ENCODE measurements around the gene ABCF1.
A peak's percentile ranks its signal among the peaks of the same experiment; 100 is the strongest.

Gene ABCF1

DNA sequence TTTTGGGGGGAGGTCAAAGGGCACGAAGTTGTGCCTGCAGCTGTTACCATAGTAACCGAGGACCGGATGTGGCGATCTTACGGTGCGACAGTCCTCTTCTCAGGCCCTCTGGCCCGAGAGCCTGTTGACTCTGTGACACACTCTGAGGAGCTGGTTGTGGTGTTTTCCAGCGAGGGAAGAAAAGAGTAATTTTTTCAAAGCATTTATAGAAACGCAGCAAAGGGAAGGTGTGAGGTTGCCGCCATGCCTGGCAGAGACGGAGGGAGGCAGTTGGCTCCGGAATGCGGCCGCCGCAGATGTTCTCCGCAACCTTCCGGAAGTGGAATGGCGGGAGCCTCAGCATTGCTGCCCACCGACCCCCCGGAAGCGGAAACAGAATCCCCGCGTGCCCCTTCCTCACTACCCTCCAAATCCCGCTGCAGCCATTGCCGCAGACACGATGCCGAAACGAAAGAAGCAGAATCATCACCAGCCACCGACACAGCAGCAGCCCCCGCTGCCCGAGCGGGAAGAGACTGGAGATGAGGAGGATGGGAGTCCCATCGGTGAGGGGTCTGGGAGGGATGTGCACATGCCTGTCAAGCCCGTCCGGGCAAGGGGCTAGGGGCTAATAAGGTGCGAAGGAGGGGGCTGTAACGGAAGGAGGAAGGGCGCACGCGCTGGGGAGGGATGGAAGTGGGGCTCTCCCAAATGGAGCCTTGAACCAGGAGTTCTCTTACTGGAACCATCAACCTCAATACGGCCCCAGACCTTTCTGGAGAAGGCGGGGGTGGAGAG lies 14.1 kb upstream of the ABCF1 start, which contains the start of gene PRR3:
Gene PRR3, plus strand, starts transcription at position 390 of the 777 bp plus-strand sequence. Its CDS starts 50 bp downstream, at position 440.
- H3K36me3 ChIP-seq = peaks cover 43% of the 10 kb centered on the region
- H3K4me2 ChIP-seq = peak within 1 kb of the TSS; percentile 90
- no peak for TF ChIP-seq Cebpa-rat (IDR thresholded peaks at IDR 0.05)
- peak within 1 kb of the TSS; percentile 95 for H3K27ac ChIP-seq
- H3K9ac ChIP-seq = peak within 1 kb of the TSS; percentile 90
- peaks cover 54% of the 10 kb centered on the region; the same call in 1 of the 2 replicates for H4K20me1 ChIP-seq
- no peaks in the 10 kb centered on the region for H3K27me3 ChIP-seq
- no peaks in the 10 kb centered on the region for H3K9me3 ChIP-seq
- H3K4me1 ChIP-seq = peaks cover 38% of the 10 kb centered on the region
- H3K4me3 ChIP-seq = peak within 1 kb of the TSS; percentile 85

DNA sequence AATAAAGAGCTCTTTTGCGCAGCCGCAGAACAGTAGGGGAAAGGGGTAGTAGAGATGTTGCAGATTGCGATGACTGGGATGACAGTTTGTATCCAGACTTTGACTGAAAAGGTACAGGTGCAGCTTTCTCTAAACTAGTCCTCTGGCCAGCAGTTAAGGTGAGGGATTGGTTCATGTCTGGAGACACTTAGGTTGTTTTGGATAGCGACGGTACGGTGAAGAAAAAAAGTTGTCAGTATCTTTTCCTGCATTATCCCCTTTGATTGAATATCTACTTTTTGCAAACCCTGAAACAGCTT lies 13.6 kb upstream of the ABCF1 start:
- no peaks in the 10 kb centered on the region for H3K9me3 ChIP-seq

DNA sequence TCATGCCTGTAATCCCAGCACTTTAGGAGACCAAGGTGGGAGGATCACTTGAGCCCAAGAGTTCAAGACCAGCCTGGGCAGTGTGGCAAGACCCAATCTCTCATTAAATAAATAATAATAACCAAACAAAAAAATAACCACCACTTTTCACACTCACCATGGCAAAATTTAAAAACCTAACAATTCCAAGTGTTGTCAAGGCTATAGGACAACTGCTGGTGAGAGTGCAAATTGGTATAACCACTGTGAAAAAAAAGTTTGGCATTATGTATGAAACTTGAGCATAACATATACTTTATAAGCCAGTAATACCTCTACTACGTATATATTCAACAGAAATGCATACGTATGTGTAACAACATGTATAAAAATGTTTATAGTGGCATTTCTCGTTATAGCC lies 10.3 kb upstream of the ABCF1 start:
- Histone ChIP-seq H3K4me1 (peaks cover 24% of the 10 kb centered on the region), H4K20me1 (peaks cover 48% of the 10 kb centered on the region; the same call in 1 of the 2 replicates), H3K9me3 (no peaks in the 10 kb centered on the region), H3K27me3 (no peaks in the 10 kb centered on the region), H3K9ac (no peak overlapping the region), H3K4me3 (no peak overlapping the region), H3K27ac (no peak overlapping the region), H3K4me2 (no peak overlapping the region), H3K36me3 (peaks cover 39% of the 10 kb centered on the region)
- TF ChIP-seq Cebpa-rat (IDR thresholded peaks at IDR 0.05) = no peak

More for the DNA sequence above, 13.6 kb upstream of the ABCF1 start:
- no peak for TF ChIP-seq Cebpa-rat (IDR thresholded peaks at IDR 0.05)
- Histone ChIP-seq H3K9ac (peak overlapping the region; percentile 90), H3K4me1 (peaks cover 38% of the 10 kb centered on the region), H3K27ac (peak overlapping the region; percentile 95), H3K4me3 (peak overlapping the region; percentile 85), H4K20me1 (peaks cover 55% of the 10 kb centered on the region; the same call in 1 of the 2 replicates), H3K4me2 (peak overlapping the region; percentile 90), H3K36me3 (peaks cover 43% of the 10 kb centered on the region), H3K27me3 (no peaks in the 10 kb centered on the region)

DNA sequence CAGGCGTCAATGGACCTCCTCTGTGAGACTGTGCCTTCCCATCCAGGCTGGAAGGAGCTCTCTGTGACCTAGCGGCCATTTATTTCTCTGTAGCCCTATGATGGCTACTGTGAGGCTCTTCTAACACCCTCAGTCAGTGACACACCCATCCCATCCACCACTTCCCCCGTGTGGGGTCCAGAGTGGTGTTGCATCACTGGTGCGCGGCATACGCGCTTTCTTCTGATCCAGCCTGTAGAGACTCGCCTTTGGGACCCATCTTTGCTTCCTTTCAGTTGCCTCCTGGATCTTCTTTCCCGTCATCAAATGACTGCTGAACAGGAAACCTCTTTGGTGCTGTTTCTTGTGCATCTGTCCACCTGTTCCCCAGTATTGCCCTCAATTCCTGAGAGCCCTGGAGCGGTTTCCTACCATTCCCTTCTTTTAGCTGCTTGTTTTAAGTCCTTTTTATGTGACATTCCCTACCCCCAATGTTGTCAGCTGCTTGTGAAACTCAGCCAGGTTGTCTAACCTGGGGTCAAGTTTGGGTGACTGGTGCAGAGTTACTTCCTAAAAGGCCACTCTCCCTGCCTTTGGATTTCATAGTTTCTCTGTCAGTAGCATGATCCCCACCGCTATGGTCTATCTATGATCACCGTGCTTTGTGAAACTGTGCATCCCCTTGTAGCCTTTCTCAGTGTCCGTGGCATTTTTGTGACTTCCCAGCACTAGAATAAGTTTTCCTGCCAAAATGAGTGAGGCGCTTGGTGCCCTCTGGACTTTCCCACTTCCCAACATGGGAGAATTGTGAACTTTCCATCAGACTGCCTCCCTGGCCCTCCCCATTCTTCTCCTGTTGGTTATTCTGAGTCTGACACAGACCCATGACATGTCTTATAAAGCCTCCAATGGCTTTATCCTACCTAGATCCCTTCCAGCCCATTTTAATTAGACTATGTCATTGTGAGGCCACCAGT lies 8.5 kb upstream of the ABCF1 start:
- no peak overlapping the region for H3K4me3 ChIP-seq
- no peak overlapping the region for H3K4me2 ChIP-seq
- H3K9ac ChIP-seq = no peak overlapping the region
- peaks cover 39% of the 10 kb centered on the region for H3K36me3 ChIP-seq
- H4K20me1 ChIP-seq = peaks cover 46% of the 10 kb centered on the region; the same call in 1 of the 2 replicates
- no peaks in the 10 kb centered on the region for H3K9me3 ChIP-seq
- no peaks in the 10 kb centered on the region for H3K27me3 ChIP-seq
- peaks cover 24% of the 10 kb centered on the region for H3K4me1 ChIP-seq
- no peak for TF ChIP-seq Cebpa-rat (IDR thresholded peaks at IDR 0.05)
- no peak overlapping the region for H3K27ac ChIP-seq

DNA sequence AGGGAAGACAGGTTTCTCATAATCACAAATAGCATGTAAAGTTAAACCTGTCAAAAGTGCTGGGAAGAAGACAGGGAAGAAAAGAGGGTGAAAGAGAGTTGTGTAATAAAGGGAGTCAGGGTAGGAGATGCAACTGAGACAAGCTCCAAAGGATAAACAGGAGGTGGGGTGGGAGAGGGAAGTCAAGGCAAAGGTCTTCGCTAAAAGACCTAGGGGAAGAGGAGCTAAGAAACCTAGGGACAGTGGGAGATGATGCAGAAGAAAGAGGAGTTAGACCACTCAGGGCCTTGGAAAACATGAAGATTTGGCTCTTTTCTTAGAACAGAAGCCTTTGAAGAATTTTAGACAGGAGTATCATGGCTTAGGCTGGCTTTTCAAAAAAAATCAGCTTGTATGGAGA lies 7.1 kb upstream of the ABCF1 start:
- H3K36me3 ChIP-seq = peaks cover 39% of the 10 kb centered on the region
- TF ChIP-seq Cebpa-rat (IDR thresholded peaks at IDR 0.05) = no peak
- peaks cover 35% of the 10 kb centered on the region; the same call in 1 of the 2 replicates for H4K20me1 ChIP-seq
- peaks cover 10% of the 10 kb centered on the region for H3K4me1 ChIP-seq
- no peak overlapping the region for H3K9ac ChIP-seq
- H3K4me2 ChIP-seq = no peak overlapping the region
- H3K4me3 ChIP-seq = no peak overlapping the region
- H3K27ac ChIP-seq = no peak overlapping the region
- no peaks in the 10 kb centered on the region for H3K27me3 ChIP-seq
- no peaks in the 10 kb centered on the region for H3K9me3 ChIP-seq

DNA sequence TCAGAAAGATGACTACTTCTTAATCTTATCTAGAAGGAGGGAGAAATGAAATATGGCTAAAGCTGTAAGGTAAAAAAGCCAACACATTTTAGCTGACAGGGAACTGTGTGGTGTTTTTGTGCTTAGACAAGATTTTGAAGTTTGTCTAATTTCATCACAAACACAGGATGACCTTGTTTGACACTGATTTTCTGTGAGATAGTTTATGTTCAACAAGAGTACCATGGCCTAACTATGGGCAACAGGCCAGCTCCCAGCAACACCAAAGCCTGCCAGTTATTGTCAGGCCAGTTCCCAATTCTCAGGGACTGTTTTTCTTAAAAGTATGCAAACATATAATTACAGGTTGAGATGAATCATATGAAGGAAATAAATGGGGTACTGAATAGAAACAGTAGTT lies 5.5 kb upstream of the ABCF1 start:
- H3K4me2 ChIP-seq = no peak overlapping the region
- H4K20me1 ChIP-seq = peaks cover 28% of the 10 kb centered on the region; the same call in 1 of the 2 replicates
- no peak overlapping the region for H3K4me3 ChIP-seq
- no peaks in the 10 kb centered on the region for H3K9me3 ChIP-seq
- TF ChIP-seq Cebpa-rat (IDR thresholded peaks at IDR 0.05) = no peak
- H3K4me1 ChIP-seq = peaks cover 10% of the 10 kb centered on the region
- no peak overlapping the region for H3K27ac ChIP-seq
- H3K27me3 ChIP-seq = no peaks in the 10 kb centered on the region
- peaks cover 35% of the 10 kb centered on the region for H3K36me3 ChIP-seq
- no peak overlapping the region for H3K9ac ChIP-seq

DNA sequence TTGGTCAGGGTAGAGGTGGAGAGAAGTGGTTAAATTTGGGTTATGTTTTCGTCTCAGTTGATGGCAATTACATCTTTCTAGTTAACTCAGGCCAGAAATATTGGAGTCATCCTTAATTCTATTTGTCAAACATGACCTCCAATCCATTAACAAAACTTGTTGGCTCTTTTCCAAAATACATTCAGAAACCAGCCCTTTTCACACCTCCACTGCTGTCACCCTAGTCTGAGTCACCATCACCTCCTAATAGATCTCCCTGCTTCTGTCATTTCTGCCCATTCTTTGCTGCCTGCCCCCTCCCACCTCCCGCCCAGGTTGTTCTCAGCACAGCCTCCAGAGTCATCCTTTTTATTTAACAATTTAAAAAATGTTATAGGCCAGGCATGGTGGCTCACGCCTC lies 3.0 kb upstream of the ABCF1 start:
- Histone ChIP-seq H3K27me3 (no peaks in the 10 kb centered on the region), H3K27ac (no peak overlapping the region), H3K4me2 (no peak overlapping the region), H3K9me3 (no peaks in the 10 kb centered on the region), H3K4me3 (no peak overlapping the region), H3K4me1 (peaks cover 26% of the 10 kb centered on the region), H4K20me1 (peaks cover 23% of the 10 kb centered on the region), H3K9ac (no peak overlapping the region), H3K36me3 (peaks cover 17% of the 10 kb centered on the region)
- TF ChIP-seq Cebpa-rat (IDR thresholded peaks at IDR 0.05) = no peak

DNA sequence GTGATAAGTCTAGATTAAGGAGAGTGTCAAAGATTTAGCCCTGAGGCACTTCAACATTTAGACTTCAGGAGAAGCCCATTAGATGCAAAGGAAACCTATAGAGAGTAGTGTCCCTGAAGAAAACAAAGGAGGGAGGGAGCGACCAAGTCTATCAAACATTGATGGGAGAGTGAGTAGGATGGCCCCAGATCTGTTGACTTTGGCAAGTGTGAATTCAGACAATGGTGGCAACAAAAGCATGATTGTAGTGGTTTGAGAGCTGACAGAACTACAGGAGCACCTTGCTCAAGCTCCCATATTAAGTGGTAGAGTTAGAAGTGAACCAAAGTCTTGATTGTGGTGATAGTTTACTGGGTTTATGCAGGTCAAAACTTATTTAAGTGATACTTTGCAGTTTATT lies 979 bp upstream of the ABCF1 start:
- TF ChIP-seq Cebpa-rat (IDR thresholded peaks at IDR 0.05) = no peak
- Histone ChIP-seq H3K9ac (peak overlapping the region; percentile 91), H3K4me1 (peaks cover 40% of the 10 kb centered on the region)

DNA sequence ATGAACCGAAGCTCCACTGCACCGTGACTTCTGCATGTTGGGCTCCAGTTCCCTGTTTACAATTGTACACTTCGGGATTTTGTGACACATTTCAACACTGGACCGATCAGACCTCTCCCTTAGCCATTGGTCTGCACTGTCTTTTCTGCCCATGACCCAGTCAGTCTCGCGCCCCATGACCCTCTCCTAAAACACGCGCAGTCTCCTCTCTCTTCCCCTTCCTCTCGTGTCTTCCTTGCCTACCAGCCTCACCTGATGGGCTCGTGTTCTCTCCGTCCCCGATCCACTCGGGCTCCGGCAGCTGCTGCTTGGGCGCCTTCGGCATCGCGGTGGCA lies 535 bp upstream of the ABCF1 start:
- peak overlapping the region; percentile 91 for H3K27ac ChIP-seq
- peak overlapping the region; percentile 92 for H3K4me2 ChIP-seq
- no peak for TF ChIP-seq Cebpa-rat (IDR thresholded peaks at IDR 0.05)
- H3K4me1 ChIP-seq = peaks cover 40% of the 10 kb centered on the region
- H3K4me3 ChIP-seq = peak overlapping the region; percentile 75
- peaks cover 30% of the 10 kb centered on the region for H3K36me3 ChIP-seq
- peaks cover 43% of the 10 kb centered on the region for H4K20me1 ChIP-seq
- no peaks in the 10 kb centered on the region for H3K9me3 ChIP-seq
- H3K27me3 ChIP-seq = no peaks in the 10 kb centered on the region
- peak overlapping the region; percentile 91 for H3K9ac ChIP-seq

More for the DNA sequence above, 979 bp upstream of the ABCF1 start:
- H3K4me2 ChIP-seq = peak overlapping the region; percentile 92
- H3K4me3 ChIP-seq = peak overlapping the region; percentile 75
- H3K27ac ChIP-seq = no peak overlapping the region
- H3K27me3 ChIP-seq = no peaks in the 10 kb centered on the region
- no peaks in the 10 kb centered on the region for H3K9me3 ChIP-seq
- H3K36me3 ChIP-seq = peaks cover 25% of the 10 kb centered on the region; the same call in 1 of the 2 replicates
- peaks cover 39% of the 10 kb centered on the region for H4K20me1 ChIP-seq

DNA sequence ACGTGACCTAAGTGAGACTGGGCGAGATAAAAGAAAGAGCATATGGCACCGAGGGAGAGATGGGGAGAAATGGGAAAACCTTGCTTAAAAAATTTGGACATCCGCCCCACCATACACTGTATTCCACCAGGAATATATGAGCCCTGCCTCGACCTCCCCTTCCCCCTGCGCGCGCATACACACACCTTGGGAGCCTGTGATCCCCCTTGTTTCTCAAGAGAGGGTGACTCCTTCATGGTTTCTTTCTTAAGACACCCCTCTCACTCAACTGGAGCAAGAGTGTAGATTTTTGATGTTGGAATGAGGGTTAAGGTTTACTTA lies 480 bp downstream of the ABCF1 start:
- TF ChIP-seq Cebpa-rat (IDR thresholded peaks at IDR 0.05) = no peak
- no peaks in the 10 kb centered on the region for H3K27me3 ChIP-seq
- peaks cover 40% of the 10 kb centered on the region for H3K4me1 ChIP-seq
- H3K36me3 ChIP-seq = peaks cover 37% of the 10 kb centered on the region
- H3K9me3 ChIP-seq = no peaks in the 10 kb centered on the region
- peak overlapping the region; percentile 75 for H3K4me3 ChIP-seq
- peak overlapping the region; percentile 90 for H3K4me2 ChIP-seq
- H4K20me1 ChIP-seq = peaks cover 54% of the 10 kb centered on the region
- peak overlapping the region; percentile 91 for H3K27ac ChIP-seq
- peak overlapping the region; percentile 91 for H3K9ac ChIP-seq
